HG03558 (cell line): Measurements from ENCODE around the gene CD52.
A peak's percentile ranks its signal among the peaks of the same experiment; 100 is the strongest.
"Not testable (repeated sequence)": the region's sequence is repeated elsewhere in the genome, so short reads cannot be mapped to it uniquely, and the experiment has no call there.

Source experiments
- ATAC-seq: cut with Tn5 transposase; IDR thresholded peaks from one replicate; pipeline ENCODE4 v1.9.1; 2021; ENCODE audit warnings: moderate number of reproducible peaks; ENCODE audit not compliant: unreplicated experiment; ENCODE audit errors: extremely low read depth

Gene CD52

GRCh38 chr1:26297057-26297790, 20.5 kb upstream of the CD52 start:
- ATAC-seq = no peak

- ATAC-seq = no peak
Measured at GRCh38 chr1:26297791-26298124, 20.0 kb upstream of the CD52 start.

GRCh38 chr1:26300578-26301275, 17.0 kb upstream of the CD52 start:
- no peak for ATAC-seq

- no peak for ATAC-seq
Measured at GRCh38 chr1:26302733-26303405, 14.9 kb upstream of the CD52 start.

GRCh38 chr1:26305667-26306289, 12.0 kb upstream of the CD52 start:
- ATAC-seq = no peak

- ATAC-seq = peak; percentile 91
Measured at GRCh38 chr1:26306290-26307229, 11.2 kb upstream of the CD52 start, which contains the start of gene UBXN11. TSS of gene UBXN11 (minus strand) at chr1:26306636. CDS start at chr1:26302883, 3,753 bp downstream.

GRCh38 chr1:26307363-26307781, 10.4 kb upstream of the CD52 start:
- ATAC-seq = no peak

GRCh38 chr1:26307966-26308899, 9.5 kb upstream of the CD52 start:
- not testable (repeated sequence) for ATAC-seq

- no peak for ATAC-seq
Measured at GRCh38 chr1:26314501-26314900, 3.3 kb upstream of the CD52 start.

- no peak for ATAC-seq
Measured at GRCh38 chr1:26315874-26316850, 1.6 kb upstream of the CD52 start.

GRCh38 chr1:26317146-26317545, 612 bp upstream of the CD52 start:
- ATAC-seq = no peak

GRCh38 chr1:26318338-26319064, 743 bp downstream of the CD52 start:
- ATAC-seq = no peak

GRCh38 chr1:26320896-26321295, 3.1 kb downstream of the CD52 start:
- no peak for ATAC-seq

- no peak for ATAC-seq
Measured at GRCh38 chr1:26321315-26322041, 3.7 kb downstream of the CD52 start.

- ATAC-seq = no peak
Measured at GRCh38 chr1:26322042-26322331, 4.2 kb downstream of the CD52 start.

- no peak for ATAC-seq
Measured at GRCh38 chr1:26323382-26323781, 5.6 kb downstream of the CD52 start.
